Measurements from ENCODE around the gene NEUROD6. TPM values are rescaled to one million over a fixed set of nuclear protein-coding genes. Genes with fewer than 3 reads are reported as not detected.

Gene NEUROD6
- total RNA-seq, 1 experiment from 2014 or later, result not detected

Other genes starting within 250 kb of the NEUROD6 start
- not detected in 2 replicates for gene ITPRID1, start 173.4 kb upstream of the NEUROD6 start, total RNA-seq (2014; rRNA removed; shearing (Covaris generic))